GM19463 (cell line): ENCODE data around the gene MPI.
"Not testable (repeated sequence)": the region's sequence is repeated elsewhere in the genome, so short reads cannot be mapped to it uniquely, and the experiment has no call there.

ENCODE experiments used
- ATAC-seq: cut with Tn5 transposase; IDR thresholded peaks from one replicate; pipeline ENCODE4 v1.9.1; 2021; ENCODE audit warnings: mild to moderate bottlenecking, moderate library complexity; ENCODE audit not compliant: unreplicated experiment

The MPI gene

GRCh38 chr15:74863239-74864056 lies 26.4 kb upstream of the MPI start:
- ATAC-seq: no peak

- ATAC-seq: no peak
Measured at GRCh38 chr15:74864296-74864695, 25.5 kb upstream of the MPI start.

- no peak for ATAC-seq
Measured at GRCh38 chr15:74865316-74865715, 24.5 kb upstream of the MPI start.

- ATAC-seq: no peak
Measured at GRCh38 chr15:74866090-74866489, 23.8 kb upstream of the MPI start.

GRCh38 chr15:74867466-74868038 lies 22.3 kb upstream of the MPI start:
- ATAC-seq: no peak

GRCh38 chr15:74868059-74868458 lies 21.8 kb upstream of the MPI start:
- ATAC-seq: no peak

GRCh38 chr15:74869372-74869725 lies 20.5 kb upstream of the MPI start:
- ATAC-seq: no peak

- peak; percentile 59 for ATAC-seq
Measured at GRCh38 chr15:74869726-74870407, 20.0 kb upstream of the MPI start.

- ATAC-seq: no peak
Measured at GRCh38 chr15:74870436-74871215, 19.2 kb upstream of the MPI start.

GRCh38 chr15:74872702-74873035 lies 17.2 kb upstream of the MPI start:
- ATAC-seq: no peak

- ATAC-seq: peak; percentile 73
Measured at GRCh38 chr15:74873036-74873755, 16.6 kb upstream of the MPI start, which contains the start of gene SCAMP2. Gene SCAMP2, minus strand, starts transcription at chr15:74873365. Its CDS starts 110 bp downstream, at chr15:74873255.

GRCh38 chr15:74873756-74874424 lies 16.0 kb upstream of the MPI start:
- ATAC-seq: no peak

GRCh38 chr15:74878273-74878672 lies 11.6 kb upstream of the MPI start:
- no peak for ATAC-seq

- ATAC-seq: no peak
Measured at GRCh38 chr15:74882528-74882927, 7.3 kb upstream of the MPI start.

- no peak for ATAC-seq
Measured at GRCh38 chr15:74884428-74885223, 5.2 kb upstream of the MPI start.

GRCh38 chr15:74885461-74885860 lies 4.4 kb upstream of the MPI start:
- ATAC-seq: no peak

GRCh38 chr15:74887537-74888193 lies 2.2 kb upstream of the MPI start:
- ATAC-seq: not testable (repeated sequence)

- ATAC-seq: no peak
Measured at GRCh38 chr15:74888716-74889115, 1.1 kb upstream of the MPI start.

GRCh38 chr15:74889390-74889882 lies 406 bp upstream of the MPI start:
- ATAC-seq: no peak
